Adrenal gland (tissue), 5 donors: ENCODE results near the gene CAMSAP1.
"Not testable (repeated sequence)": the region's sequence is repeated elsewhere in the genome, so short reads cannot be mapped to it uniquely, and the experiment has no call there.

Experiments used
- CTCF ChIP-seq, 6 experiments: fragments of 450-650 bp in 4 of 6; fragments of 200-600 bp in 2 of 6; sonication (generic) in 1 of 6; IDR thresholded peaks; 1 replicate in 5 of 6; 2 replicates in 1 of 6; pipeline versions ENCODE4 v1.5.1 to v1.8.0; 2016 to 2021; ENCODE audit warnings: antibody characterized with exemption in 6 of 6, mild to moderate bottlenecking in 2 of 6, moderate library complexity in 1 of 6
- POLR2A ChIP-seq, 2 donors: fragments of 450-650 bp; IDR thresholded peaks; one replicate each; pipeline ENCODE4 v1.6.1; 2017; ENCODE audit warnings: antibody characterized with exemption in 2 of 2, mild to moderate bottlenecking in 2 of 2, moderate library complexity in 1 of 2
- donor health status: DM: no; HTN: no; CAD: no.

- TF ChIP-seq CTCF, POLR2A (IDR thresholded peaks at IDR 0.05): not testable (repeated sequence)
Measured at GRCh38 chr9:135916227-135916626, 8.9 kb upstream of the CAMSAP1 start.
